Stimulated activated memory B cell treated with anti-CD40 and anti-IgM and Interleukin-4, amounts not matched to agents 10 μg/mL and 1 μg/mL and 100 μg/mL, for 72 hours (primary cell): ENCODE data around the gene SPACA4.

ENCODE experiments used
- ATAC-seq: fragments of 150-1000 bp; cut with Tn5 transposase; 2 replicates; pipeline ENCODE4 v1.10.0; 2021
- H3K27ac Mint-ChIP-seq: one replicate; pipeline ENCODE4 v1.8.0; 2022; ENCODE audit warnings: mild to moderate bottlenecking, mixed read lengths
- H3K27me3 Mint-ChIP-seq: one replicate; pipeline ENCODE4 v1.8.0; 2022; ENCODE audit warnings: mixed read lengths
- H3K36me3 Mint-ChIP-seq: one replicate; pipeline ENCODE4 v1.8.0; 2022; ENCODE audit warnings: mixed read lengths
- H3K4me1 Mint-ChIP-seq: one replicate; pipeline ENCODE4 v1.8.0; 2022; ENCODE audit warnings: mixed read lengths
- H3K4me3 Mint-ChIP-seq: one replicate; pipeline ENCODE4 v1.8.0; 2022; ENCODE audit warnings: mild to moderate bottlenecking, moderate library complexity, mixed read lengths
- H3K9me3 Mint-ChIP-seq: one replicate; pipeline ENCODE4 v1.8.0; 2022; ENCODE audit warnings: mixed read lengths

The SPACA4 gene

DNA sequence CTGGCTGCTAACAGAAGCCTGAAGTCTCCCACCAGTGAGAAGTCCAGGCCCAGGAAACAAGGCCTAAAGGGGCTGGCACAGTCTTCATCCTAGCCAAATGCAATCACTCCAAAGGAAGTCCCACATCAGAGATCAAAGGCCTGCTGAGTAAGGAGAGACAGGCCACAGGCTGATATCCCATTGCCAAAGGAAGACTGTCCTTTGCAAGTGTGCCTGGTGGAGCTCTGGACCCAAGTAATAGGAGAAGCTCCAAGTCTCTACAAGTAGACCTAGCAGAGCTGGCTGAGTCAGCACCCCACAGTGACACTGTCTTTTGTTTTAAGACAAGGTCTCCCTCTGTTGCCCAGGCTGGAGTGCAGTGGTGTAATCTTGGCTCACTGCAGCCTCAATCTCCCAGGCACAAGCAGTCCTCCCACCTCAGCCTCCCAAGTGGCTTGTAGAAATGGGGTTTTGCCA is 26.2 kb downstream of the SPACA4 start:
- ATAC-seq: no peak
- no peaks in the 10 kb centered on the region for H3K27me3 Mint-ChIP-seq
- H3K36me3 Mint-ChIP-seq: peaks cover 9% of the 10 kb centered on the region
- H3K27ac Mint-ChIP-seq: peak overlapping the region; percentile 96
- H3K9me3 Mint-ChIP-seq: no peaks in the 10 kb centered on the region
- peaks cover 35% of the 10 kb centered on the region for H3K4me1 Mint-ChIP-seq
- H3K4me3 Mint-ChIP-seq: no peak overlapping the region

GRCh38 chr19:48633148-48634035 is 26.9 kb downstream of the SPACA4 start:
- Mint-ChIP-seq H3K4me1 (peaks cover 41% of the 10 kb centered on the region), H3K9me3 (peaks cover 1% of the 10 kb centered on the region), H3K27ac (peak overlapping the region; percentile 96), H3K27me3 (no peaks in the 10 kb centered on the region), H3K36me3 (peaks cover 11% of the 10 kb centered on the region), H3K4me3 (peak overlapping the region; percentile 73)
- no peak for ATAC-seq

DNA sequence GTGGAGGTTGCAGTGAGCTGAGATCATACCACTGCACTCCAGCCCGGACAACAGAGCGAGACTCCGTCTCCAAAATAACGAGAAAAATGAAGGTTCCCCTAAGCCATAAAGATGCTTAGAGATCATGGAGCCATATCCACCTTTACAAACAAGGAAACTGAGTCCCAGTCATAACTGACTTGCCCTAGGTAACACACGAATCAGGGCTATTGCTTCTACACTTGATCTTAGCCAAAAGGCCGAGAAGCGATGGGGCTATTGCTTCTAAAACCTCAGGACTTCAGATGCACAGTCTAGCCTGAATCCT is 27.4 kb downstream of the SPACA4 start:
- peaks cover 16% of the 10 kb centered on the region for H3K36me3 Mint-ChIP-seq
- H3K4me3 Mint-ChIP-seq: peak overlapping the region; percentile 73
- no peaks in the 10 kb centered on the region for H3K27me3 Mint-ChIP-seq
- ATAC-seq: no peak
- peak overlapping the region; percentile 96 for H3K27ac Mint-ChIP-seq
- H3K9me3 Mint-ChIP-seq: peaks cover 4% of the 10 kb centered on the region
- H3K4me1 Mint-ChIP-seq: peaks cover 47% of the 10 kb centered on the region

GRCh38 chr19:48634424-48635262 is 28.1 kb downstream of the SPACA4 start:
- Mint-ChIP-seq H3K27me3 (no peaks in the 10 kb centered on the region), H3K27ac (peak overlapping the region; percentile 96), H3K4me3 (peak overlapping the region; percentile 73), H3K9me3 (peaks cover 4% of the 10 kb centered on the region), H3K36me3 (peaks cover 16% of the 10 kb centered on the region), H3K4me1 (peaks cover 53% of the 10 kb centered on the region)
- ATAC-seq: peak; percentile 52

- no peaks in the 10 kb centered on the region for H3K27me3 Mint-ChIP-seq
Measured at GRCh38 chr19:48635263-48635965, 28.9 kb downstream of the SPACA4 start.

DNA sequence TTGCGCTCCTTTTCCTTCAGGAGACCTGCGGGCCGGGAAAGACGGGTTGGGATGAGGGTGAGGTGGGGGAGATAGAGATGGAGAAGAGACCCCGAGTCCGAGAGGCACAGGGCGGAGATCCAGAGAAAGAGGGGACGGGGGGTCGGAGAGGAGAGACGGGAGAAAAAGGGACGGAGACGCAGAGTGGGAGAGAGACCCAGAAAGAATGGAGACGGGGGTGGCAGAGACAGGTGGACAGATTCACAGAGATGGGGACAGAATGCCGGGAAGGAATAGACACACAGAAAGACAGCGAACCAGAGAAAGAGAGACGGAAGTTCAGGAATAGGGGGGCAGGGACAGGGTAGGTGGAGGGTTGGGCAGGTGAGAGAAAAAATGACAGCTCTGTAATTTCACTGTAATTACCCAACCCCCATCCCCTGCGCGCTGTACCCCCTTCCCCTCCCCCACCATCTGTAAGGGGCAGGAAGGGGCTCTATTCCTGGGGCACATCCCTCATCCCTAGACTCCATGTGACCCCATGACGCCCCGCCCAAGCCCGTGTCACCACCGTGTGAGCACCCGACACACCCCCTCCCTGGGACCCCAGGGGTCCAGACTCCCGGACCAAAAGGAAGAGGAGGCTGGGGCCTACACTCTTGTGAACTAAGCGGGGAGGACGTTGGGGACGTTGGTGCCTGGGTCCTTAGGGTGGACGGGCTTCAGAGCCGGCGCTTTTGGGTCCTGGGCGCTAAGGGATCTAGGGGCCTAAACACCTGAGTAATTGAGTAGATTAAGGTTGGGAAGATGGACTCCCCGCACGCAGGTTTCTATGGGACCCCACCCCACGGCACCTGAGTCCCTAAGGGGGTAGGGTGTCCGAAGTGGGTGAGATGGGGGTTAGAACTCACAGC is 29.7 kb downstream of the SPACA4 start:
- peak overlapping the region; percentile 96 for H3K27ac Mint-ChIP-seq
- H3K9me3 Mint-ChIP-seq: peaks cover 4% of the 10 kb centered on the region
- ATAC-seq: no peak
- peaks cover 7% of the 10 kb centered on the region for H3K36me3 Mint-ChIP-seq
- H3K4me1 Mint-ChIP-seq: peaks cover 58% of the 10 kb centered on the region
- H3K27me3 Mint-ChIP-seq: no peaks in the 10 kb centered on the region
- H3K4me3 Mint-ChIP-seq: peak overlapping the region; percentile 89

More at GRCh38 chr19:48635263-48635965, 28.9 kb downstream of the SPACA4 start:
- peak overlapping the region; percentile 89 for H3K4me3 Mint-ChIP-seq
- peak; percentile 50 for ATAC-seq
- H3K36me3 Mint-ChIP-seq: peaks cover 11% of the 10 kb centered on the region
- peaks cover 58% of the 10 kb centered on the region for H3K4me1 Mint-ChIP-seq
- H3K27ac Mint-ChIP-seq: peak overlapping the region; percentile 96
- H3K9me3 Mint-ChIP-seq: peaks cover 4% of the 10 kb centered on the region

DNA sequence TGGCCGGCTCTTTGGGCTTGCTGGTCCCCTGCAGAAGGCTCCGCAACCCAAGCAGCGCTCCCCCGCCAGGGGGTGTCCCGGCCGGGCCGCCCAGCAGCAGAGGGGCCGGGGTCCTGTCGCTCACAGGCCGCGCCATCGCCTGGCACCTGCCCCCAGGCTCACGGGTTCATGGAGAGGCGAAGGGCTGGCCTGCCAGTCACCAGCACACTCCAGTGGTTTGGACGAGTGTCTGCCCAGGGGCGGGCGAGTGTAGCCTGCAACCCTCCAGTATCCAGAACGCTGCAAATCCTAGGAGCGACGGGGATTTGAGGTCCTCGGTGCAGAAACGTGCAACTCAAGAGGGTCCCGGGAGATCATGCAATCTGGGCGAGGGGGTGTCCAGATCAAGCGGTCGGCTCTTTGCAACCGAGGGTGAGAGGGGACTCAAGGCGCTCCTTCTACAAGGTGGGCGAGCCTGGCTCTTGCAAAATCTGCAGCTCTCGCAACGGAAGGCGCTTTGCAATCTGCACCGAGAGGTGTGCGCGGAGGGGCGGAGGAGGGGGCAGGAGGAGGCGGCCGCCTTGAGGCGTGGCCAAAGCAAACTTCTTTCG is 30.4 kb downstream of the SPACA4 start, which contains the start of gene DBP:
DBP (minus strand) TSS at position 521 of the 590 bp plus-strand sequence; CDS start at position 136, 385 bp downstream.
- Mint-ChIP-seq H3K36me3 (peaks cover 7% of the 10 kb centered on the region), H3K27ac (peak within 1 kb of the TSS; percentile 96), H3K4me1 (peaks cover 58% of the 10 kb centered on the region), H3K4me3 (peak within 1 kb of the TSS; percentile 89), H3K9me3 (peaks cover 4% of the 10 kb centered on the region), H3K27me3 (no peaks in the 10 kb centered on the region)
- ATAC-seq: no peak

DNA sequence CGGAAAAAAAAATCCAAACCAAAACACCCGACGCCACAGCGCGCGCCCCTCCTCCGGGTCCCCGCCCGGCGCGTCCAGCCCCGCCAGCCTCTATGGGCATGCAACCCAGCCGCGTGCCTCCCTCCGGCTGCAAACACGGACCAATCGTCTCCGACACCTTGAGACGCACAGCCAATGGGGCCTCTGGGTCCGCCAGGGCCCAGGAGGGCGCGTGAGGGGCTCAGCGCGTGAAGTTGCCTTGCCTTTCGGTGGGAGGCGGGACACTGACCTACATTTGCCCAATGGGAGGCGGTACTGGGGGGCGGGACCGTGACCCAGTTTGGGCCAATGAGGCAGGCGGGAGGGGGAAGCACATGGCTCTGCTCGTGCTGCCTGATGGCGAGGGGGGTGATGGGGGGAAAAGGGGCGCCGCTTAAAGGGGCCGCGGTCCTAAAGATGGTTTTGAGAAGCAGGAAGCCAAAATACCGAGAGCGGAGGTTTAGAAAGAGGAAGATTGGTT is 31.0 kb downstream of the SPACA4 start:
- Mint-ChIP-seq H3K9me3 (peaks cover 4% of the 10 kb centered on the region), H3K4me3 (peak overlapping the region; percentile 89), H3K27me3 (no peaks in the 10 kb centered on the region), H3K27ac (peak overlapping the region; percentile 96), H3K36me3 (peaks cover 7% of the 10 kb centered on the region), H3K4me1 (peaks cover 53% of the 10 kb centered on the region)
- ATAC-seq: peak; percentile 87

GRCh38 chr19:48637948-48638830 is 31.6 kb downstream of the SPACA4 start:
- peak overlapping the region; percentile 96 for H3K27ac Mint-ChIP-seq
- H3K4me1 Mint-ChIP-seq: peaks cover 51% of the 10 kb centered on the region

GRCh38 chr19:48638831-48639381 is 32.4 kb downstream of the SPACA4 start:
- Mint-ChIP-seq H3K36me3 (peaks cover 7% of the 10 kb centered on the region), H3K27me3 (no peaks in the 10 kb centered on the region), H3K9me3 (peaks cover 4% of the 10 kb centered on the region), H3K4me3 (peak overlapping the region; percentile 89), H3K27ac (peak overlapping the region; percentile 96), H3K4me1 (peaks cover 44% of the 10 kb centered on the region)
- no peak for ATAC-seq

More at GRCh38 chr19:48637948-48638830, 31.6 kb downstream of the SPACA4 start:
- H3K9me3 Mint-ChIP-seq: peaks cover 4% of the 10 kb centered on the region
- peak; percentile 49 for ATAC-seq
- H3K4me3 Mint-ChIP-seq: peak overlapping the region; percentile 89
- no peaks in the 10 kb centered on the region for H3K27me3 Mint-ChIP-seq
- H3K36me3 Mint-ChIP-seq: peaks cover 7% of the 10 kb centered on the region

DNA sequence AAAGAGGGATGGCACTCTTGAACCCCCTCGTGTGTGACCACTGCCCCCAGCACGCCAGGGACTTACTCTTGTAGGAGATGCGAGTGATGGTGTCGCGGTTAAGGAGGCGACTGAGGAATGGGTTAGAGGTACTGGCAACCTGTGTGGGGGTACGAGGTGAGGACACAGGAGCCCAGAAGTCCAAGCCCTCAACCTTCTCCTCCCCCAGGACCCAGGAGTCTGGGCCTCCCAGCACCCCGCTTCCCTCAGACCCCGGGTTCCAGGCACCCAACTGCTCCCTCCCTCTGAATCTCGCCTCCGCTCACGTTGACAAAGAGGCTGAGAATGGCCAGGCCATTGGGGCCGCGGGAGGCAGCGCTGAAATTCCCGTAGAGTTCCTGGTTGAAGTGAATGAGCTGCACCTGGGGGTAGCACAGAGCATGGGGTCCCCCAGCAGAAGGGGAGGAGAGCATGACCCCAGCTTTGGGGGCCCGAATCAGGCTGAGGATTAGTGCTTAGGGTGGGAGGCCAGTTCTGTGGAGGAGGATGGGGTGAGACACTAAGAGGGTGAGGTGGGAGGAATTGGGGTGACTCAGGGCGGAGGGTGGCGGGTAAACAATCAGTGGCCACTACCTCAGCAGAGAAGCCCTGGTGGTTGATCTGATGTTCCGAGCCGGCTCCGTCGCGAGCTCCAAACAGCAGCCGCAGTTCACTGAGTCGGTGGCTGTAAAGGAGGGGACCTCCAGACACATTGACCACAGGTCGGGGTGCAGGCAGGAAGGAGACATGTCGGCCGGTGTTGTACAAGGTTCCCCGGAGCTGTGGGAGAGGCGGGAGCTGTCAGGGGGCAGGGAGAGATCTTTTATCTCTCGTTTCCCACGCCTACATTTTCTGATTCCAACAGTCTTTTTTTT is 33.2 kb downstream of the SPACA4 start:
- Mint-ChIP-seq H3K36me3 (peaks cover 7% of the 10 kb centered on the region), H3K27ac (peak overlapping the region; percentile 96), H3K4me3 (peak overlapping the region; percentile 4), H3K27me3 (no peaks in the 10 kb centered on the region), H3K4me1 (peaks cover 43% of the 10 kb centered on the region), H3K9me3 (peaks cover 4% of the 10 kb centered on the region)
- no peak for ATAC-seq

DNA sequence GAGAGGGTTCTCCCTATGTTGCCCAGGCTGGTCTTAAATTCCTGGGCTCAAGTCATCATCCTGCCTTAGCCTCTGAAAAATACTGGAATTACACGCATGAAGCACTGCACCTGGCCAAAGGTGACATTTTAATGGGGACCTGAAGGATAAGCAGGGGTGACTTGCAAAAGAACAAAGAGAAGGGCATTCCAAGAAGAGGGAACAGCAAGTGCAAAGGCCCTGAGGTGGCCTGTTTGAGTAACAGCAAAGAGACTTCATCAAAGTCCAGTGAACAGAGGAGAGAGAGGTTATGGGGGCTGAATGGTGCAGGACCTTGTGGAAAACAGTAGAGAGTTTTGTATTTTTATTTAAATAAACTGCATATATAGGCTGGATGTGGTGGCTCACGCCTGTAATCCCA is 35.3 kb downstream of the SPACA4 start:
- H3K4me3 Mint-ChIP-seq: no peak overlapping the region
- peaks cover 4% of the 10 kb centered on the region for H3K9me3 Mint-ChIP-seq
- peaks cover 51% of the 10 kb centered on the region for H3K4me1 Mint-ChIP-seq
- ATAC-seq: no peak
- H3K27me3 Mint-ChIP-seq: no peaks in the 10 kb centered on the region
- H3K36me3 Mint-ChIP-seq: peaks cover 7% of the 10 kb centered on the region
- no peak overlapping the region for H3K27ac Mint-ChIP-seq
